B cell (primary cell): ENCODE measurements around the gene ESRRA. TPM values are rescaled to one million over a fixed set of nuclear protein-coding genes. Genes with fewer than 3 reads are reported as not detected.

Source experiments
- ATAC-seq: fragments of 200-7000 bp; cut with Tn5 transposase; one replicate; pipeline ENCODE4 v1.10.0; 2021; ENCODE audit warnings: low read depth, mild to moderate bottlenecking, moderate number of reproducible peaks, moderate library complexity
- CTCF ChIA-PET: fragments of 350-600 bp; sonication (Branson Sonifier 250); formaldehyde crosslinking; loops from one replicate; lab custom pipeline; 2021; ENCODE audit warnings: antibody characterized with exemption, inconsistent platforms; lab: Charles Lee
- POLR2A ChIA-PET: fragments of 350-600 bp; sonication (Branson Sonifier 250); formaldehyde crosslinking; loops from one replicate; lab custom pipeline; 2021; ENCODE audit warnings: antibody characterized with exemption; lab: Charles Lee
- DNase-seq: peaks from one replicate; pipeline ENCODE4 v3.0.0; 2013
- H2AFZ ChIP-seq: 2 replicates; pipeline ENCODE4 v1.6.1; 2012; ENCODE audit warnings: mild to moderate bottlenecking, low read depth, low read length; ENCODE audit not compliant: insufficient read depth, poor library complexity, severe bottlenecking
- H3K27ac ChIP-seq, 2 donors: 1 replicate in 1 of 2; 2 replicates in 1 of 2; pipeline ENCODE4 v1.5.1; 2012 to 2013; ENCODE audit warnings: low read length in 2 of 2, mild to moderate bottlenecking in 2 of 2, moderate library complexity in 1 of 2
- H3K27me3 ChIP-seq, 4 experiments: fragments of 200-600 bp in 1 of 4; sonication (generic) in 1 of 4; replicated peaks in 1 of 4; 1 replicate in 2 of 4; 2 replicates in 2 of 4; pipeline versions ENCODE4 v1.6.1 to v1.7.0; 2013 to 2016; ENCODE audit warnings: low read length in 3 of 4, mild to moderate bottlenecking in 2 of 4, mixed read lengths in 1 of 4, moderate library complexity in 1 of 4; ENCODE audit not compliant: insufficient read depth in 4 of 4, control insufficient read depth in 3 of 4; ENCODE audit errors: control extremely low read depth in 1 of 4
- H3K36me3 ChIP-seq, 2 experiments: replicated peaks in 1 of 2; 1 replicate in 1 of 2; 2 replicates in 1 of 2; pipeline versions ENCODE4 v1.6.1 to v1.7.1; 2013; ENCODE audit warnings: low read length in 1 of 2; ENCODE audit not compliant: insufficient read depth in 2 of 2, control insufficient read depth in 1 of 2; ENCODE audit errors: control extremely low read depth in 1 of 2, extremely low read depth in 1 of 2
- H3K4me1 ChIP-seq, 2 donors: fragments of 200-600 bp in 1 of 2; sonication (generic) in 1 of 2; 1 replicate in 1 of 2; 2 replicates in 1 of 2; pipeline versions ENCODE4 v1.5.1 to v1.6.1; 2013 to 2017; ENCODE audit warnings: low read length in 2 of 2; ENCODE audit not compliant: control insufficient read depth in 2 of 2, insufficient read depth in 2 of 2
- H3K4me2 ChIP-seq: replicated peaks from 2 replicates; pipeline ENCODE3; 2012; ENCODE audit warnings: mild to moderate bottlenecking, low read depth, low read length; ENCODE audit not compliant: poor library complexity, severe bottlenecking
- H3K4me3 ChIP-seq, 5 experiments: fragments of 200-600 bp in 1 of 5; sonication (generic) in 1 of 5; 1 replicate in 3 of 5; 2 replicates in 2 of 5; pipeline versions ENCODE4 v1.5.1 to v1.7.0; 2011 to 2016; ENCODE audit warnings: low read length in 4 of 5, mild to moderate bottlenecking in 4 of 5, low read depth in 2 of 5, control low read depth in 1 of 5, moderate library complexity in 1 of 5; ENCODE audit not compliant: insufficient read depth in 1 of 5; ENCODE audit errors: control extremely low read depth in 1 of 5, extremely low read depth in 1 of 5
- H3K79me2 ChIP-seq: fragments of 200-600 bp; sonication (generic); one replicate; pipeline ENCODE4 v1.6.0; 2016; ENCODE audit warnings: low read length; ENCODE audit not compliant: control insufficient read depth, insufficient read depth
- H3K9ac ChIP-seq: fragments of 200-600 bp; sonication (generic); 2 replicates; pipeline ENCODE4 v1.6.1; 2017; ENCODE audit warnings: mild to moderate bottlenecking, low read length, moderate library complexity
- H3K9me3 ChIP-seq, 3 donors: one replicate each; pipeline versions ENCODE4 v1.6.1 to v1.7.1; 2013; ENCODE audit warnings: low read length in 2 of 3; ENCODE audit not compliant: control insufficient read depth in 2 of 3, insufficient read depth in 1 of 3; ENCODE audit errors: control extremely low read depth in 1 of 3
- H4K20me1 ChIP-seq: 2 replicates; pipeline ENCODE4 v1.6.0; 2012; ENCODE audit warnings: mild to moderate bottlenecking, low read length; ENCODE audit not compliant: insufficient read depth, control insufficient read depth, poor library complexity, severe bottlenecking
- H3K27ac Mint-ChIP-seq: one replicate; pipeline ENCODE4 v1.8.0; 2021; ENCODE audit warnings: mixed read lengths
- H3K27me3 Mint-ChIP-seq: one replicate; pipeline ENCODE4 v1.8.0; 2021; ENCODE audit warnings: mixed read lengths
- H3K4me1 Mint-ChIP-seq: one replicate; pipeline ENCODE4 v1.8.0; 2021; ENCODE audit warnings: mixed read lengths
- H3K4me3 Mint-ChIP-seq: one replicate; pipeline ENCODE4 v1.8.0; 2021; ENCODE audit warnings: mixed read lengths
- H3K9me3 Mint-ChIP-seq: one replicate; pipeline ENCODE4 v1.8.0; 2022; ENCODE audit warnings: mixed read lengths; ENCODE audit not compliant: insufficient read depth
- CTCF ChIP-seq: fragments of 200-600 bp; IDR thresholded peaks from one replicate; pipeline ENCODE4 v1.8.0; 2022; ENCODE audit warnings: antibody characterized with exemption, mild to moderate bottlenecking
- EZH2 ChIP-seq: IDR thresholded peaks from 2 replicates; pipeline ENCODE4 v1.6.1; 2012; ENCODE audit warnings: borderline replicate concordance, low read depth, mild to moderate bottlenecking, moderate library complexity, low read length; ENCODE audit not compliant: insufficient read depth, poor library complexity, severe bottlenecking
- WGBS: methylation state at CpG from one replicate; pipeline ENCODE4 v1.1.5; 2013; ENCODE audit warnings: missing lambda C conversion rate; ENCODE audit not compliant: insufficient coverage; 5-methylcytosine and 5-hydroxymethylcytosine counted together
- intact Hi-C: fragments of 100-400 bp; cut with micrococcal nuclease; formaldehyde crosslinking; loops from one replicate; pipeline ENCODE4 v1.10.0; 2022
- polyA plus RNA-seq: library from polyadenylated mRNA; depleted of rRNA; stranded (reverse); fragments of >200 nt; gene quantifications from 2 replicates; pipeline ENCODE4 v1.2.3, GENCODE V29; 2012
- total RNA-seq, 2 donors: library from RNA; stranded (reverse); fragments of 120-200 nt in 1 of 2; gene quantifications; 1 replicate in 1 of 2; 2 replicates in 1 of 2; pipeline versions ENCODE4 v1.2.3 to v1.2.4, GENCODE V29; 2013 to 2022

ESRRA gene
- total and polyA plus RNA-seq, 2 donors (not counting 1 experiment from before 2014, with no cell fraction given), result 16.3 to 39.6 TPM

GRCh38 chr11:64334764-64335735, 29.7 kb downstream of the ESRRA start:
- H3K9ac ChIP-seq, result no peak overlapping the region
- no peaks in the 10 kb centered on the region for H3K27me3 ChIP-seq
- H3K9me3 Mint-ChIP-seq, result no peaks in the 10 kb centered on the region
- ATAC-seq (peak; percentile 72), DNase-seq (peak; percentile 74)
- no peak for TF ChIP-seq EZH2
- H3K27ac Mint-ChIP-seq, result peak overlapping the region; percentile 90
- CTCF ChIA-PET, result interaction anchor here (1.1 to 5.2 kb wide), 6 partner anchors 17 to 130 kb away, joined by 3 to 40 read pairs (median 14); partner anchors contain the start of genes CATSPERZ, ESRRA, PRDX5 and TRMT112
- peaks cover 30 to 49% of the 10 kb centered on the region in 2 donors for H3K4me1 ChIP-seq
- H3K4me3 Mint-ChIP-seq, result peak overlapping the region; percentile 72
- H2AFZ ChIP-seq, result no peak overlapping the region
- H3K4me1 Mint-ChIP-seq, result peaks cover 55% of the 10 kb centered on the region
- H3K79me2 ChIP-seq, result peaks cover 31% of the 10 kb centered on the region
- no peaks in the 10 kb centered on the region for H4K20me1 ChIP-seq
- H3K27me3 Mint-ChIP-seq, result no peaks in the 10 kb centered on the region
- no peaks in the 10 kb centered on the region for H3K9me3 ChIP-seq
- peak overlapping the region; percentile 39 for H3K4me2 ChIP-seq
- intact Hi-C loops, result loop anchor here (1.0 kb wide), 2 partner anchors 17 to 20 kb away; partner anchors contain the start of gene PRDX5
- POLR2A ChIA-PET, result interaction anchor here (0.6 to 3.0 kb wide), 4 partner anchors 12 to 64 kb away, joined by 6 to 24 read pairs (median 8); partner anchors contain the start of genes PRDX5 and TRMT112
- no peak overlapping the region for H3K4me3 ChIP-seq
- H3K27ac ChIP-seq, result peak overlapping the region; percentile 26 to 37
- H3K36me3 ChIP-seq, result peaks cover 0 to 12% of the 10 kb centered on the region in 2 experiments
- WGBS, result 39% methylated on average over 3 of the region's 13 CpGs

GRCh38 chr11:64337538-64338249, 32.4 kb downstream of the ESRRA start:
- H3K79me2 ChIP-seq, result peaks cover 29% of the 10 kb centered on the region
- Mint-ChIP-seq H3K4me3 (no peak overlapping the region), H3K4me1 (peaks cover 67% of the 10 kb centered on the region), H3K9me3 (no peaks in the 10 kb centered on the region), H3K27me3 (no peaks in the 10 kb centered on the region), H3K27ac (peak overlapping the region; percentile 46)
- no peak overlapping the region for H3K9ac ChIP-seq
- WGBS, result 96% methylated on average over 4 of the region's 8 CpGs
- H3K9me3 ChIP-seq, result no peaks in the 10 kb centered on the region
- TF ChIP-seq CTCF (no peak), EZH2 (no peak)
- DNase-seq, result no peak
- H3K27ac ChIP-seq, result peak overlapping the region in 1 of 2 donors; percentile 0
- CTCF ChIA-PET, result interaction anchor here (1.3 to 4.3 kb wide), 4 partner anchors 18 to 33 kb away, joined by 3 to 24 read pairs (median 18); partner anchors contain the start of genes ESRRA, PRDX5 and TRMT112
- no peak overlapping the region for H3K4me3 ChIP-seq
- POLR2A ChIA-PET, result interaction anchor here (0.9 kb wide), 1 partner anchor 20 kb away, joined by 3 read pairs; the partner anchor contains the start of genes PRDX5 and TRMT112
- H3K36me3 ChIP-seq, result peaks cover 0 to 22% of the 10 kb centered on the region in 2 experiments
- H3K4me2 ChIP-seq, result no peak overlapping the region
- intact Hi-C loops, result no loop called here
- no peak overlapping the region for H2AFZ ChIP-seq
- peaks cover 22% of the 10 kb centered on the region for H4K20me1 ChIP-seq
- no peak for ATAC-seq
- peaks cover 38 to 54% of the 10 kb centered on the region in 2 donors for H3K4me1 ChIP-seq
- no peaks in the 10 kb centered on the region for H3K27me3 ChIP-seq
